CD4-positive, alpha-beta T cell treated with Interleukin-4 for 1 hour (primary cell): ENCODE data around the gene THOC2.

Experiments
- DNase-seq, 2 donors: peaks; one replicate each; pipeline ENCODE4 v3.0.0-alpha.2; 2020 to 2022

THOC2 gene

GRCh38 chrX:123562342-123563146 lies 170.3 kb downstream of the THOC2 start:
- no peak for DNase-seq

GRCh38 chrX:123561439-123562215 lies 171.2 kb downstream of the THOC2 start:
- no peak for DNase-seq

GRCh38 chrX:123550829-123551228 lies 182.0 kb downstream of the THOC2 start:
- DNase-seq: no peak
